ENCODE measurements around the gene CNBD2. TPM values are rescaled to one million over a fixed set of nuclear protein-coding genes. Genes with fewer than 3 reads are reported as not detected.
"Not testable (repeated sequence)": the region's sequence is repeated elsewhere in the genome, so short reads cannot be mapped to it uniquely, and the experiment has no call there.

Gene CNBD2
- total RNA-seq, 1 experiment from 2014 or later: 3.8 TPM

- peaks cover 19% of the 10 kb centered on the region for H3K27me3 Mint-ChIP-seq (ENCODE audit: low read depth)
- no peak for ATAC-seq
- POLR2A ChIA-PET: interaction anchor here (0.6 kb wide), 1 partner anchor 44 kb away, joined by 3 read pairs; no protein-coding TSS in a partner anchor
- no peak for TF ChIP-seq E2F1 (CRISPR knock-in tag; IDR thresholded peaks at IDR 0.05)
- no peak for TF ChIP-seq ZNF671 (CRISPR knock-in tag; IDR thresholded peaks at IDR 0.05)
- TF ChIP-seq ZNF219 (CRISPR knock-in tag; IDR thresholded peaks at IDR 0.05; ENCODE audit: borderline replicate concordance): no peak
- TF ChIP-seq ZNF317 (CRISPR knock-in tag; IDR thresholded peaks at IDR 0.05; ENCODE audit: borderline replicate concordance, low read depth): no peak
- no peak for TF ChIP-seq GTF2I (CRISPR knock-in tag; conservative IDR thresholded peaks at IDR 0.05)
- TF ChIP-seq IRF2 (CRISPR knock-in tag; IDR thresholded peaks at IDR 0.05; ENCODE audit: borderline replicate concordance, low read depth): no peak
- TF ChIP-seq TEAD1 (CRISPR knock-in tag; IDR thresholded peaks at IDR 0.05): no peak
- TF ChIP-seq MLX (CRISPR knock-in tag; IDR thresholded peaks at IDR 0.05): no peak
- TF ChIP-seq ZNF416 (CRISPR knock-in tag; IDR thresholded peaks at IDR 0.05): no peak
- TF ChIP-seq NFYB (CRISPR knock-in tag; conservative IDR thresholded peaks at IDR 0.05; ENCODE audit: low read depth): no peak
- TF ChIP-seq ZNF232 (CRISPR knock-in tag; IDR thresholded peaks at IDR 0.05): no peak
- no peak for TF ChIP-seq MYBL2 (CRISPR knock-in tag; IDR thresholded peaks at IDR 0.05)
- H3K27ac Mint-ChIP-seq: no peak overlapping the region
- peaks cover 8% of the 10 kb centered on the region for H3K9me3 Mint-ChIP-seq
- H3K4me3 Mint-ChIP-seq: no peak overlapping the region
- DNase-seq (ENCODE audit: low spot score): no peak
- CTCF ChIA-PET: interaction anchor here (0.7 to 2.4 kb wide), 6 partner anchors 40 to 128 kb away, joined by 3 to 10 read pairs (median 6); partner anchors contain the start of gene SCAND1
- no peaks in the 10 kb centered on the region for H3K36me3 Mint-ChIP-seq
- H3K4me1 Mint-ChIP-seq: peaks cover 8% of the 10 kb centered on the region
These were observed 106.6 kb downstream of the CNBD2 start for GRCh38 chr20:36074983-36075382.

- not testable (repeated sequence) for H3K4me3 Mint-ChIP-seq; H3K9me3 Mint-ChIP-seq; DNase-seq (ENCODE audit: low spot score); H3K4me1 Mint-ChIP-seq; H3K36me3 Mint-ChIP-seq; ATAC-seq; H3K27ac Mint-ChIP-seq
- POLR2A ChIA-PET: interaction anchor here (0.5 kb wide), 1 partner anchor 10 kb away, joined by 3 read pairs; no protein-coding TSS in a partner anchor
- peaks cover 17% of the 10 kb centered on the region for H3K27me3 Mint-ChIP-seq (ENCODE audit: low read depth)
- CTCF ChIA-PET: interaction anchor here (0.6 to 1.0 kb wide), 4 partner anchors 60 to 189 kb away, joined by 3 to 6 read pairs (median 3); no protein-coding TSS in a partner anchor
These were observed 109.4 kb downstream of the CNBD2 start for GRCh38 chr20:36077762-36078161.

GRCh38 chr20:36079486-36079885, 111.1 kb downstream of the CNBD2 start:
- DNase-seq (ENCODE audit: low spot score): no peak
- CTCF ChIA-PET: no interaction called here
- H3K9me3 Mint-ChIP-seq: peaks cover 16% of the 10 kb centered on the region
- POLR2A ChIA-PET: no interaction called here
- H3K27me3 Mint-ChIP-seq (ENCODE audit: low read depth): peaks cover 14% of the 10 kb centered on the region
- H3K27ac Mint-ChIP-seq: no peak overlapping the region
- H3K4me1 Mint-ChIP-seq: no peaks in the 10 kb centered on the region; the same call in 1 of the 2 replicates
- no peak overlapping the region for H3K4me3 Mint-ChIP-seq
- H3K36me3 Mint-ChIP-seq: peaks cover 2% of the 10 kb centered on the region
- no peak for TF ChIP-seq TP53 (CRISPR knock-in tag; IDR thresholded peaks at IDR 0.05)
- no peak for TF ChIP-seq SMAD3 (CRISPR knock-in tag; IDR thresholded peaks at IDR 0.05; ENCODE audit: borderline replicate concordance)
- TF ChIP-seq E2F4 (CRISPR knock-in tag; IDR thresholded peaks at IDR 0.05; ENCODE audit: borderline replicate concordance, low read depth): no peak
- TF ChIP-seq SOX15 (CRISPR knock-in tag; IDR thresholded peaks at IDR 0.05): no peak
- no peak for TF ChIP-seq ETV6 (CRISPR knock-in tag; IDR thresholded peaks at IDR 0.05)
- TF ChIP-seq CREB1 (CRISPR knock-in tag; IDR thresholded peaks at IDR 0.05): no peak
- no peak for TF ChIP-seq FOXJ3 (CRISPR knock-in tag; IDR thresholded peaks at IDR 0.05; ENCODE audit: borderline replicate concordance)
- TF ChIP-seq ZNF532 (CRISPR knock-in tag; IDR thresholded peaks at IDR 0.05; ENCODE audit: borderline replicate concordance): no peak
- no peak for TF ChIP-seq FOXK1 (CRISPR knock-in tag; IDR thresholded peaks at IDR 0.05)
- no peak for TF ChIP-seq ZBTB21 (CRISPR knock-in tag; IDR thresholded peaks at IDR 0.05; ENCODE audit: borderline replicate concordance)
- no peak for TF ChIP-seq SP1 (CRISPR knock-in tag; conservative IDR thresholded peaks at IDR 0.05)
- no peak for TF ChIP-seq HMGXB4 (CRISPR knock-in tag; IDR thresholded peaks at IDR 0.05)
- TF ChIP-seq ZNF219 (CRISPR knock-in tag; IDR thresholded peaks at IDR 0.05; ENCODE audit: borderline replicate concordance): no peak
- TF ChIP-seq MAX (CRISPR knock-in tag; IDR thresholded peaks at IDR 0.05): no peak
- ATAC-seq: no peak

Data from WTC11 (cell line).